ENCODE data around the gene PDSS2.

GRCh38 chr6:107192830-107193229, 266.5 kb downstream of the PDSS2 start:
- no peak for TF ChIP-seq GABPB1 (CRISPR knock-in tag; IDR thresholded peaks at IDR 0.05)
- no peak for TF ChIP-seq FOXK1 (CRISPR knock-in tag; IDR thresholded peaks at IDR 0.05; ENCODE audit: borderline replicate concordance)
- TF ChIP-seq ZFP36 (IDR thresholded peaks at IDR 0.05; ENCODE audit: low read depth, low read length, partially characterized antibody), result no peak
- no peak for TF ChIP-seq NFIC (IDR thresholded peaks at IDR 0.05)
- no peak for TF ChIP-seq HDAC2 (IDR thresholded peaks at IDR 0.05)
- TF ChIP-seq ZNF24 (IDR thresholded peaks at IDR 0.05), result no peak
- no peak for TF ChIP-seq ID3 (CRISPR knock-in tag; IDR thresholded peaks at IDR 0.05)
- no peak for TF ChIP-seq ID3 (tag; IDR thresholded peaks at IDR 0.05)
- no peak for TF ChIP-seq ELF1 (tag; IDR thresholded peaks at IDR 0.05)
